ENCODE measurements around the gene KCMF1.

DNA sequence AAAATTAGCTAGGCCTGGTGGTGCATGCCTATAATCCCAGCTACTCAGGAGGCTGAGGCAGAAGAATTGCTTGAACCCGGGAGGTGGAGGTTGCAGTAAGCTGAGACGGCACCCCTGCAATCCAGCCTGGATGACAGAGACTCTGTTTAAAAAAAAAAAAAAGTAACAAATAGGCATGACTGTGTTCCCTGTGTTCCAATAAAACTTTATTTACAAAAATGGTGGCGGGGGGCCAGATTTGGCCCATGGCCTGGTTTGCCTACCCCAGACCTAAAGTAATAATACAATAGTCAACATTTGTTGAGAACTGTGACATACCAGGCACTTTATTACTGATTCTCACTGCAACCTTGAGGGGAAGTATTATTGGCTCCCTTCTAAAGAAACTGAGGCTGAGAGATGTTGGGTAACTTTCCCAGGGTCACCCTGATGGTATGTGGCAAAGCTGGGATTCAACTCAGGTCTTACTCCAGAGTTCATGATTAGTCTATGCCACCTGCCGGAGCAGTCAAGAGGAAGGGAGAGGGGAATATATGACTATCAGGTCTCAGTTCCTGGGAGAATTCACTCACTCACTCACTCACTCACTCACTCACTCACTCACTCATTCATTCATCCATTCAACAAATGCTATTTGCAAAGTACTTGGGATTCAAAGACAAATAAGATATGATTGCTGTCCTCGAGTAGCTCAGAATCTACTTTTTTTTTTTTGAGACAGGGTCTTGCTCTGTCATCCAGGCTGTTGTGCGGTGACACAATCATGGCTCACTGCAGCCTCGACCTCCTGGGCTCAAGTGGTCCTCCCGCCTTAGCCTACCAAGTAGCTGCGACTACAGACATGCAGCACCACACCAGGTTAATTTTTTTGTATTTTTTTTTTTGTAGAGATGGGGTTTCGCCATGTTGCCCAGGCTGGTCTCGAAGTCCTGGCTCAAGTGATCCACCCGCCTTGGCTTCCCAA, 14.3 kb upstream of the KCMF1 start:
- TF ChIP-seq, protein P1, sequence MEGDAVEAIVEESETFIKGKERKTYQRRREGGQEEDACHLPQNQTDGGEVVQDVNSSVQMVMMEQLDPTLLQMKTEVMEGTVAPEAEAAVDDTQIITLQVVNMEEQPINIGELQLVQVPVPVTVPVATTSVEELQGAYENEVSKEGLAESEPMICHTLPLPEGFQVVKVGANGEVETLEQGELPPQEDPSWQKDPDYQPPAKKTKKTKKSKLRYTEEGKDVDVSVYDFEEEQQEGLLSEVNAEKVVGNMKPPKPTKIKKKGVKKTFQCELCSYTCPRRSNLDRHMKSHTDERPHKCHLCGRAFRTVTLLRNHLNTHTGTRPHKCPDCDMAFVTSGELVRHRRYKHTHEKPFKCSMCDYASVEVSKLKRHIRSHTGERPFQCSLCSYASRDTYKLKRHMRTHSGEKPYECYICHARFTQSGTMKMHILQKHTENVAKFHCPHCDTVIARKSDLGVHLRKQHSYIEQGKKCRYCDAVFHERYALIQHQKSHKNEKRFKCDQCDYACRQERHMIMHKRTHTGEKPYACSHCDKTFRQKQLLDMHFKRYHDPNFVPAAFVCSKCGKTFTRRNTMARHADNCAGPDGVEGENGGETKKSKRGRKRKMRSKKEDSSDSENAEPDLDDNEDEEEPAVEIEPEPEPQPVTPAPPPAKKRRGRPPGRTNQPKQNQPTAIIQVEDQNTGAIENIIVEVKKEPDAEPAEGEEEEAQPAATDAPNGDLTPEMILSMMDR (IDR thresholded peaks at IDR 0.05; ENCODE audit: insufficient read depth, low read length, poor library complexity, severe bottlenecking), result no peak
- TF ChIP-seq EZH2phosphoT487 (conservative IDR thresholded peaks at IDR 0.05; ENCODE audit: low read length), result no peak
